ENCODE results near the gene NUDT14. TPM values are rescaled to one million over a fixed set of nuclear protein-coding genes. Genes with fewer than 3 reads are reported as not detected.
A peak's percentile ranks its signal among the peaks of the same experiment; 100 is the strongest.

NUDT14 gene
- total and polyA plus RNA-seq, 4 experiments from 2014 or later: 10.5 to 20.2 (median 17.7) TPM

DNA sequence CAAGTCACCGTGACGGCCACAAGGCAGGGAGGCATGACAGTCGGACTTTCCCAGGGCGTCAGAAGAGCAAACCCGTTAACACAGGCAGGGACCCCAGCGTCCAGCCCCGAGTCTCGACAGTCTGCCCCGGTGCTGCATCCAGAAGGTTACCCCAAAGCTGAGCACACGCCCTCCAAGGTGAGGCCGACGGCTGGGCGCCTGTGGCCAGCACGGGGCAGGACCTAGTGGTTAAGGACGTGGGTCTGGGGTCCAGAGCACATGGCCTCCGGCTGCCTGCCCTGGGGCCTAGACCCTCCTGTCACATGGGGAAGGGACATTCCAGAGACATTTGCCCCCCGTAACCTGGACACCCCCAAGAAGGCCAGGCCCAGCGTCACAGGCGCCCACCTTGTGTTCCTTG lies 37.5 kb upstream of the NUDT14 start:
- H3K27ac ChIP-seq (ENCODE audit: low read depth, low read length): no peak overlapping the region
- intact Hi-C loops (cut with micrococcal nuclease): no loop called here
- no peaks in the 10 kb centered on the region for H3K9me3 ChIP-seq (ENCODE audit: control insufficient read depth in 1 of 2, low read length in 2 of 2)
- Mint-ChIP-seq H3K27me3 (no peaks in the 10 kb centered on the region), H3K9me3 (peaks cover 0 to 4% (median 0%) of the 10 kb centered on the region in 8 donors), H3K4me3 (no peak overlapping the region), H3K4me1 (peaks cover 0 to 9% (median 4%) of the 10 kb centered on the region in 4 donors), H3K36me3 (peaks cover 39% of the 10 kb centered on the region in 2 donors), H3K27ac (no peak overlapping the region)
- peaks cover 43% of the 10 kb centered on the region for H3K36me3 ChIP-seq (ENCODE audit: insufficient read depth, low read length)
- peak in 1 of 5 donors; percentile 24 for DNase-seq
- no peaks in the 10 kb centered on the region for H3K4me1 ChIP-seq (ENCODE audit: insufficient read depth, low read length)
- ChIA-PET CTCF (ENCODE audit: partially characterized antibody) (no interaction called here), POLR2A (ENCODE audit: partially characterized antibody) (no interaction called here)
- no peaks in the 10 kb centered on the region for H3K27me3 ChIP-seq (ENCODE audit: insufficient read depth, low read length)
- no peak overlapping the region for H3K4me3 ChIP-seq (ENCODE audit: low read length in 2 of 2)

DNA sequence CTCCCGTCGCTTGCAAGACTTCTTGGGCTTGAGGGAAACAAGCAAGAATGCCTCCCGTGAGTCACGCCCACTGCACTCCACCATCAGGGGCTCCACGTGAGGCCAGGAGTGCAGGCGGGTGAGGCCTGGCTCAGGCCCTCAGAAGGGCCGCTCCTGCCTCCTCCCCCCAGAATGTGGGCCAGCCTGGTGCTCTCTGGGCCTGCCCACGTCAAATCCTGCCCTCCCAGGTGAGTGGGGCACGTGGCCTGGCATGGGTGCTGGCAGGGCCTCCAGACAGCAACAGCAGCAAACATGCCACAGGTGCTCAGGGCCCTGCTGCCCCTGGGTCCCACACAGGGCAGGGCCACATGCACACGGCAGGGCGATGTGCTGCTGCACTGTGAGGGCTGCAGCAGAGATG lies 36.7 kb upstream of the NUDT14 start:
- Histone ChIP-seq H3K9me3 (ENCODE audit: control insufficient read depth in 1 of 2, low read length in 2 of 2) (no peaks in the 10 kb centered on the region), H3K36me3 (ENCODE audit: insufficient read depth, low read length) (peaks cover 35% of the 10 kb centered on the region), H3K27ac (ENCODE audit: low read depth, low read length) (no peak overlapping the region), H3K4me1 (ENCODE audit: insufficient read depth, low read length) (no peaks in the 10 kb centered on the region), H3K4me3 (ENCODE audit: low read length in 2 of 2) (no peak overlapping the region), H3K27me3 (ENCODE audit: insufficient read depth, low read length) (no peaks in the 10 kb centered on the region)
- Mint-ChIP-seq H3K4me1 (peaks cover 0 to 9% (median 3%) of the 10 kb centered on the region in 4 donors), H3K36me3 (peaks cover 31% of the 10 kb centered on the region in 2 donors), H3K4me3 (peak overlapping the region in 1 of 8 donors; percentile 24), H3K9me3 (peaks cover 0 to 4% (median 0%) of the 10 kb centered on the region in 8 donors), H3K27ac (no peak overlapping the region), H3K27me3 (no peaks in the 10 kb centered on the region)
- CTCF ChIA-PET (ENCODE audit: partially characterized antibody): no interaction called here
- DNase-seq: peak in 1 of 5 donors; percentile 15
- intact Hi-C loops (cut with micrococcal nuclease): no loop called here
- POLR2A ChIA-PET (ENCODE audit: partially characterized antibody): no interaction called here

DNA sequence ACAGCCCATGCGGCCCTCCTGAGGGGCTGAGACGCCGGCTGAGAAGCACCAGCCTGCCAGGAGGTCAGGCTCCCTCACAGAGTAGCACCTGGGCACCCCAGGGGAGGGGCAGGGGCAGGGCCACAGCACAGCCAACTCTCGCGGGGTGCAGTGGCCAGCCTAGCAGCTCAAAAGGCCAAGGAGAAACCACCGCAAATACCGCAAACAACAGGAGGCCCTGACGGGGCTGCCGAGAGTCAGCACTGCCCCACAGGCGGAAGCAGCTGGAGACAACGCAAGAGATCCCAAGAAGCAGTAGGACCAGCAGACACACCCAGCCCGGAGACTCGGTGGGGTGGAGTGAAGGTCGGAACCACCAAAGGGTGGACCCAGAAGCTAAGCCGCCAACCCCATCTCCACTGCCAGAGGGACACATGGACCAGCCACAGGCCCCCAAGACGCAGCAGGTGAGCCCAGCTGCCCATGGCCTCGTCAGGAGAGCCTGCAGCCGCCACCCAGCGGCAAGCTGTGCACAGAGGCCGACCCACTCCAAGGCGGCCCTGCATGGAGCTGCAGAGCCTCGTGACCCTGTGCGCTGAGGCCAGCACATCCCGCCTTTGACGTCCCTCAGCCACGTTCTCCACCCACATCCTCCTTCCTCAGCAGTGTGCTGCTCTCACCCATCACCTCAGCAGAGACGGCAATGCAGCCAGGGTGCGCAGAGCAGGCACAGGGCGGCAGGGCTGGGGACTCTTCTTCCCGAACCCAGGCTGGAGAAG lies 35.6 kb upstream of the NUDT14 start:
- peaks cover 0 to 4% (median 0%) of the 10 kb centered on the region in 8 donors for H3K9me3 Mint-ChIP-seq
- Histone ChIP-seq H3K4me1 (ENCODE audit: insufficient read depth, low read length) (no peaks in the 10 kb centered on the region), H3K27me3 (ENCODE audit: insufficient read depth, low read length) (no peaks in the 10 kb centered on the region), H3K36me3 (ENCODE audit: insufficient read depth, low read length) (peaks cover 35% of the 10 kb centered on the region), H3K27ac (ENCODE audit: low read depth, low read length) (no peak overlapping the region), H3K9me3 (ENCODE audit: control insufficient read depth in 1 of 2, low read length in 2 of 2) (no peaks in the 10 kb centered on the region), H3K4me3 (ENCODE audit: low read length in 2 of 2) (no peak overlapping the region)
- CTCF ChIA-PET (ENCODE audit: partially characterized antibody): no interaction called here
- peak in 1 of 5 donors; percentile 39 for DNase-seq
- intact Hi-C loops (cut with micrococcal nuclease): no loop called here
- H3K27ac Mint-ChIP-seq: no peak overlapping the region
- H3K4me1 Mint-ChIP-seq: peaks cover 0 to 9% (median 3%) of the 10 kb centered on the region in 4 donors
- POLR2A ChIA-PET (ENCODE audit: partially characterized antibody): no interaction called here
- no peak overlapping the region for H3K4me3 Mint-ChIP-seq
- H3K36me3 Mint-ChIP-seq: peaks cover 27 to 31% of the 10 kb centered on the region in 2 donors
- H3K27me3 Mint-ChIP-seq: no peaks in the 10 kb centered on the region

DNA sequence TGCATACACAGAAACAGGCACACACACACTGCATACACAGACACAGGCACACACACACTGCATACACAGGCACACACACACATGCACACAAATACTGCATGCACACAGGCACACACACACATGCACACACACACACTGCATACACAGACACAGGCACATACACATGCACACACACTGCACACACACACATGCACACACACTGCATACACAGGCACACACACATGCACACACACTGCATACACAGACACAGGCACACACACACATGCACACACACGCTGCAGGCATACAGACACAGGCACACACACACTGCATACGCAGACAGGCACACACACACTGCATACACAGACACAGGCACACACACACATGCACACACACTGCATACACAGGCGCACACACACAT lies 34.5 kb upstream of the NUDT14 start:
- no peaks in the 10 kb centered on the region for H3K27me3 ChIP-seq (ENCODE audit: insufficient read depth, low read length)
- ChIA-PET POLR2A (ENCODE audit: partially characterized antibody) (no interaction called here), CTCF (ENCODE audit: partially characterized antibody) (no interaction called here)
- H3K27ac ChIP-seq (ENCODE audit: low read depth, low read length): no peak overlapping the region
- peak overlapping the region in 2 of 7 donors; percentile 35 to 41 for H3K27ac Mint-ChIP-seq
- peaks cover 0 to 4% (median 0%) of the 10 kb centered on the region in 8 donors for H3K9me3 Mint-ChIP-seq
- intact Hi-C loops (cut with micrococcal nuclease): no loop called here
- H3K4me3 ChIP-seq (ENCODE audit: low read length in 2 of 2): no peak overlapping the region
- H3K9me3 ChIP-seq (ENCODE audit: control insufficient read depth in 1 of 2, low read length in 2 of 2): no peaks in the 10 kb centered on the region
- peaks cover 23 to 31% of the 10 kb centered on the region in 2 donors for H3K36me3 Mint-ChIP-seq
- no peaks in the 10 kb centered on the region for H3K4me1 ChIP-seq (ENCODE audit: insufficient read depth, low read length)
- DNase-seq: no peak
- peaks cover 0 to 9% (median 3%) of the 10 kb centered on the region in 4 donors for H3K4me1 Mint-ChIP-seq
- H3K36me3 ChIP-seq (ENCODE audit: insufficient read depth, low read length): peaks cover 27% of the 10 kb centered on the region
- H3K27me3 Mint-ChIP-seq: no peaks in the 10 kb centered on the region
- H3K4me3 Mint-ChIP-seq: no peak overlapping the region

DNA sequence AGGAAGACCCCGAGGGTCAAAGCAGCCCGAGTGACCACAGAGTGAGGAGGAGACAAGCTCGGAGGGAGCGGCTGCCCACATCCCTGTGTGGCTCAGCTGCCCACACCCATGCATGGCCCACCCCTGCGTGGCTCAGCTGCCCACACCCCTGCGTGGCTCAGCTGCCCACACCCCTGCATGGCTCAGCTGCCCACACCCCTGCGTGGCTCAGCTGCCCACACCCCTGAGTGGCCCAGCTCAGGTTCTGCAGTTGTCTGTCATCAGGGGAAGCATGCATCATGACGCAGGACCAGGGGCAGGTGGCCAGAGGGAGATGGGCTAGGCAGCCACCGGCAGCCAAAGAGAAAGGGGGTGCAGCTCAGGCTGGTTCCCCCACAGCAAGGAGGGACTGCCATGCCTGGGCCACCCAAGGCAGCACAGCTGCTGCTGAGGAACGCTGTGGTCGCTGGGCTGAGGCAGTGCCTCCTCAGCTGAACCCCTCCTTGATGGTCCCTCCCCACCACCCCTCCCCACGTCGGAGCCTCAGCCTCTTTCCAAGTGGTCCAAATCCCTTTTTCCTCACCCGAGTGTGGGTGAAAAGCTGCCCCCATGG lies 33.3 kb upstream of the NUDT14 start:
- ChIA-PET POLR2A (ENCODE audit: partially characterized antibody) (no interaction called here), CTCF (ENCODE audit: partially characterized antibody) (interaction anchor here (1.3 to 3.1 kb wide), 2 partner anchors 10 to 28 kb away, joined by 3 to 10 read pairs; no protein-coding TSS in a partner anchor)
- H3K4me1 Mint-ChIP-seq: peaks cover 0 to 9% (median 3%) of the 10 kb centered on the region in 4 donors
- H3K27ac Mint-ChIP-seq: no peak overlapping the region
- peaks cover 18 to 31% of the 10 kb centered on the region in 2 donors for H3K36me3 Mint-ChIP-seq
- no peak overlapping the region for H3K4me3 ChIP-seq (ENCODE audit: low read length in 2 of 2)
- DNase-seq: no peak
- peaks cover 0 to 4% (median 0%) of the 10 kb centered on the region in 8 donors for H3K9me3 Mint-ChIP-seq
- H3K27me3 ChIP-seq (ENCODE audit: insufficient read depth, low read length): no peaks in the 10 kb centered on the region
- no peaks in the 10 kb centered on the region for H3K4me1 ChIP-seq (ENCODE audit: insufficient read depth, low read length)
- no peak overlapping the region for H3K4me3 Mint-ChIP-seq
- intact Hi-C loops (cut with micrococcal nuclease): no loop called here
- no peaks in the 10 kb centered on the region for H3K9me3 ChIP-seq (ENCODE audit: control insufficient read depth in 1 of 2, low read length in 2 of 2)
- H3K27ac ChIP-seq (ENCODE audit: low read depth, low read length): no peak overlapping the region
- H3K27me3 Mint-ChIP-seq: no peaks in the 10 kb centered on the region
- peaks cover 17% of the 10 kb centered on the region for H3K36me3 ChIP-seq (ENCODE audit: insufficient read depth, low read length)

DNA sequence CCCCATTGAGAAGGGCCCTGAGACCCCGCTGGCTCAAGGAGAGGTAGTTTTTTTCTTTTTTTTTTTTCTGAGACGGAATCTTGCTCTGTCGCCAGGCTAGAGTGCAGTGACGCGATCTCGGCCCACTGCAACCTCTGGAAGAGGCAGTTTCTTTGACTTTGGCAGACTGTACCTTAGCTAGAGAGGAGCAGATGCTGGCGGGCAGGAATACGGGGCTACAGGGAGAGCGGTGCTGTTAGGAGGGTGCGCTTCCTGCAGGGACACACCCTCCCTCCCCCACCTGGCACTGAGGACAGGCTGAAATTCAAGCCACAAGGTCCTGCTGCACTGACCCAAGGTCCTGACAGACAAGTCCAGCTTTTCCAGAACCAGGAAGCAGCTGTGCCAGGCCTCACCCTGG lies 32.2 kb upstream of the NUDT14 start:
- H3K4me1 ChIP-seq (ENCODE audit: insufficient read depth, low read length): no peaks in the 10 kb centered on the region
- no peaks in the 10 kb centered on the region for H3K9me3 Mint-ChIP-seq
- H3K27ac Mint-ChIP-seq: peak overlapping the region in 1 of 7 donors; percentile 11
- H3K4me3 Mint-ChIP-seq: no peak overlapping the region
- no peak overlapping the region for H3K4me3 ChIP-seq (ENCODE audit: low read length in 2 of 2)
- H3K27me3 ChIP-seq (ENCODE audit: insufficient read depth, low read length): no peaks in the 10 kb centered on the region
- H3K27me3 Mint-ChIP-seq: no peaks in the 10 kb centered on the region
- H3K27ac ChIP-seq (ENCODE audit: low read depth, low read length): no peak overlapping the region
- ChIA-PET POLR2A (ENCODE audit: partially characterized antibody) (no interaction called here), CTCF (ENCODE audit: partially characterized antibody) (interaction anchor here (1.3 to 3.1 kb wide), 2 partner anchors 9 to 29 kb away, joined by 3 to 10 read pairs; no protein-coding TSS in a partner anchor)
- peak in 1 of 5 donors; percentile 35 for DNase-seq
- peaks cover 9% of the 10 kb centered on the region for H3K36me3 ChIP-seq (ENCODE audit: insufficient read depth, low read length)
- intact Hi-C loops (cut with micrococcal nuclease): no loop called here
- H3K9me3 ChIP-seq (ENCODE audit: control insufficient read depth in 1 of 2, low read length in 2 of 2): no peaks in the 10 kb centered on the region
- peaks cover 0 to 9% (median 3%) of the 10 kb centered on the region in 4 donors for H3K4me1 Mint-ChIP-seq
- H3K36me3 Mint-ChIP-seq: peaks cover 10 to 24% of the 10 kb centered on the region in 2 donors

DNA sequence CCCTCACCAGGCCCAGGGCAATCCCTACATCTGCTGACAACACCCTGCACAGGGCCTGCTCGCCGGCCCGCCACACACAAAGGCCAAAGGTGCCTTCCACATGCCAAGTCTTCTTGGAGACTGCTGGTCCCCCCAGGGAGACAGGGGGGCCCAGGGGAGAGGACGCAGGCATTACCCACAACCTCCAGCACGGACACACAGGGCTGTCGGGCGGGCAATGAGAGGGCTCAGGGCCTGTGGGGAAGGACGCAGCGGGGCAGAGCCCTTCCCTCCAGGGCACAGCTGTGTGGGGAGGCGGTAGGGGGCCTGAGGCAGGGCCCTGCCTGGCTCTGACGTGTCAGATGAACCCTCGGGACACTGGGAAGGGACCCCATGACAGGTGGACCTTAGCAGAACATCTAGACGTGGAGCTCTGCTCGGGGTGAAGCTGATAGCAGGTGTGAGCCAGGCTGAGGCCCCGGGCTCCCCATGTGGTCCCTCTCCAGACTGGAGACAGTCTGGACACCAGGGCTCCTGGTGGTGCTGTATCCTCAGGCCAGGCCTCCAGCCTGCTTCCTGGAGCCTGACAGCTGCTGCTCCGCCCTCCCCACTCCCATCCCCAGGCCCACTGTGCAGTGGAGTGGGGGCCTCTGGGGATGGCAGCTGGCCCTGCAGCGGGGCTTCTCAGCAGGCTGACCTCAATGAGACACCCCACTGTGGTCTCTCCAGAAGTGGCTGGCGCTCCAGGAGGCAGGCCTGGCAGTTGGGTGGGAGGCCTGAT lies 31.6 kb upstream of the NUDT14 start:
- Mint-ChIP-seq H3K27ac (peak overlapping the region in 1 of 7 donors; percentile 11), H3K4me1 (peaks cover 0 to 9% (median 3%) of the 10 kb centered on the region in 4 donors), H3K27me3 (no peaks in the 10 kb centered on the region), H3K4me3 (no peak overlapping the region), H3K36me3 (peaks cover 9 to 20% of the 10 kb centered on the region in 2 donors), H3K9me3 (no peaks in the 10 kb centered on the region)
- Histone ChIP-seq H3K27me3 (ENCODE audit: insufficient read depth, low read length) (no peaks in the 10 kb centered on the region), H3K9me3 (ENCODE audit: control insufficient read depth in 1 of 2, low read length in 2 of 2) (no peaks in the 10 kb centered on the region), H3K4me3 (ENCODE audit: low read length in 2 of 2) (no peak overlapping the region), H3K27ac (ENCODE audit: low read depth, low read length) (no peak overlapping the region), H3K4me1 (ENCODE audit: insufficient read depth, low read length) (no peaks in the 10 kb centered on the region), H3K36me3 (ENCODE audit: insufficient read depth, low read length) (peaks cover 5% of the 10 kb centered on the region)
- peak in 1 of 5 donors; percentile 29 for DNase-seq
- intact Hi-C loops (cut with micrococcal nuclease): no loop called here
- ChIA-PET POLR2A (ENCODE audit: partially characterized antibody) (no interaction called here), CTCF (ENCODE audit: partially characterized antibody) (interaction anchor here (1.3 to 3.1 kb wide), 2 partner anchors 9 to 30 kb away, joined by 3 to 10 read pairs; no protein-coding TSS in a partner anchor)
